ENCODE results near the gene MUC2.

Gene MUC2

DNA sequence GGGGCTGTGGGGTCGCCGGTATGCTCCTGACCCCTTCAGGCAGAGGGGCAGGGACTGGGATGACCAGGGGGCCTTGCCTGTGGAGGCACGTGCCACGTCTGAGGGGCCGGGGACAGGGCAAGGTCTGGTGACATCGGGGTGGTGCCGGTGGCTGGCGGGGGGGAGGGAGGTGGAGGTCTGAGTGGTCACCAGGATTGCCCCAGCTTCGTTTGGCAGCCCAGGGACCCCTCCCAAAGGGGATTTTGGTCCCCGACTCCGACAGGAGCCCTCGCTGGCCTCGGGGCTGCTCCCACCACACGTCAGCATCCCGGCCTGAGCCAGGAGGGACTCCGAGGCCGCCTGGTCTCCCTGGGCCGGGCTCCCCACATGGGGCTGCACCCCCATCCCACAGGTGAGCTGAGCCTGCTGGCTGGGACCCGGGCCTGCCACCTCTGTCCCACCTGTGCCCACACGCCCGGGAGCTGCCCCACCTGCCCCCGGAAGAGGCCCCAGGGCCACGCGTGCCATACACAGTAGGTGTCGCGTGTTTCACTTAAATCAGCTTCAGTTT, 37.1 kb upstream of the MUC2 start:
- DNase-seq: no peak

DNA sequence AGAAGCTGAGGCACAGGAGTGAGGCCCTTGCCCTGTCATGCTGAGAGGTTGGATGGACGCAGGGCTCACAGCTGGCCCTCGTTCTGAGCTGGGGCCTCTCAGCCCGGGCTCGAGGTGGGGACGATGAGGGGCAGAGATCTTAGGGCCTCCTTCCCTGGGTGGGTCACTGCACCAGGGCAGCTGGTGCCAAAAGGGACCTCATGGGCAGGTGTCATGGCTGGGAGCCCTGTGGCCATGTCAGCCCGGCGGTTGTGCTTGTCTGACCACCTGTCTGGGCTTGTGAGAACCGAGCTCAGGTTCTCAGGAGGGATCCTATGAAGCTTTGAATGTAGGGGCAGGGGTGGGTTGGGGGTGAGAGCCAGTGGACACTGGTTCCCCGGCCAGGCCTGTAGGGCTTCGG, 36.3 kb upstream of the MUC2 start:
- DNase-seq: no peak

DNA sequence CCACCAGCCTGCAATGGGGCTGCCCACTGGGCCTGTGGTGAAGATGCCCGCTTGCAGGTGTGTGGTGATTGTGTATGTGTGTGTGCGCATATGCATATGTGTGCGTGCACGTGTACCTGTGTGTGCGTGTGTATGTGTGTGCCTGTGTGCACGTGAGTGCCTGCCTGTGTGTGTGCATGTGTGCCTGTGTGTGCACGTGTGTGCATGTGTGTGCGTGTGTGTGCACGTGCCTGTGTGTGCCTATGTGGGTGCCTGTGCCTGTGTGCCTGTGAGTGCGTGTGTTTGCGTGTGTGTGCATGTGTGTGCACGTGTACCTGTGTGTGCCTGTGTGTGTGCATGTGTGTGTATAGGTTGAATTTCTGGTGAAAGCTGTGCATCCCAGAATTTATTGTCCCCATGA, 35.8 kb upstream of the MUC2 start:
- DNase-seq: no peak

DNA sequence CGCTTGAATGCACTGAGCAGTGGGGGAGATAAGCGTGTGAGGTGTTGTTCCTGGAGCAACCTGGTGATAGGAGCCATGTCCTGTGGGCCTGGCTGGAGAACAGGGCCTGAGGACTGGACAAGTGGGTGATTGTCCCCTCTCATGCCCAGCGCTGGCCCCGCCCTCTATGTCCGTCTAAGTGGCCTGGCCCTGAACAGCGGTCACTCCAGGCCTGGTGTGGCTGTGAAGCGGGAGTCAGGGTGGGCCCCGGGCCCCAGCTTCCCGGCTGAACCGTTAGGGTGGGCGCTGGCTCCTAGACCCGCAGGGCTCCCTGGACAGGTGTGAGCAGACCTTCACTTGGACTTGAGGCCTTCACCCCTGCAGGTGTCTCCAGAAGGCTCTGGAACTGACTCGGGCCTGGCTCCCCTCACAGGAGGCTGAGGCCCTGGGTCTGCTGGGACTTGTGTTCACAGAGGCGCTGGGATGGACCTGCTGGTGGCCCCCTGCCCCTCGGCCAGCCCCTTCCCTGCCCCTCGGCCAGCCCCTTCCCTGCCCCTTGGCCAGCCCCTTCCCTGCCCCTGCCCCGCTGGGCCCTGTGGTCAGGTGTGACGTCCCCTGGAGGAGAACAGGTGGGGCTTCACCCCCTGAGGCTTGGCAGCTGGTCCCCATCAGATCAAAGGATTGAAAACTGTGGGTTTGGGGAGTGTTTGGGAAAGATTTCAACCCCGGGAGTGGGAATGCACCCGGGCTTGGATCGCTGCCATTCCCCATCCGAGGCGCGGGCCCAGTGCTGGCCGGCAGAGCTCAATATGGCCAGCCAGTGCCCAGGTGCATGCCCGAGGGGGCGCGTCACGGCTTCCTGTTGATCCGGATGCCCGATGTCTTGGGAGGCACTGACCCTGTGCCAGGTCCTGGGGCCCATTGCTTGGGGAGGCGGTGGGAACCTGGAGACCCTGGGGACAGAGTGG, 34.9 kb upstream of the MUC2 start:
- DNase-seq: no peak

- no peak for DNase-seq
Observed at GRCh38 chr11:1040428-1041148, 34.1 kb upstream of the MUC2 start.

DNA sequence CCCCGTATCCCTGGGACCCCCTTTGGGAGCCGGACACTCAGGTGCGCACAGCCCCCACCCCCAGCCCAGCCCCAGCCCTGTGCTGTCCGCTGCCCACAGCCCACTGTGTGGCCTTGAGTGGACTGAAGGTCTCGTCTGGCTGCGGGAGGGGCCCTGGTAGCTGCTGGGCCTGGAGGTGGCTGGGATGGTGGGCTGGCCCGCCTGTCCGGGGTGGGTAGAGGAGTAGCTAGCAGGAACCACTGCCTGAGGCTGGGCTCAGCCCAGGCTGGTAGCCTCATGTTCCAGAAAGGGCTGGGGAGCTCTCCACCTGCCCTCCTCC, 33.6 kb upstream of the MUC2 start:
- DNase-seq: no peak

DNA sequence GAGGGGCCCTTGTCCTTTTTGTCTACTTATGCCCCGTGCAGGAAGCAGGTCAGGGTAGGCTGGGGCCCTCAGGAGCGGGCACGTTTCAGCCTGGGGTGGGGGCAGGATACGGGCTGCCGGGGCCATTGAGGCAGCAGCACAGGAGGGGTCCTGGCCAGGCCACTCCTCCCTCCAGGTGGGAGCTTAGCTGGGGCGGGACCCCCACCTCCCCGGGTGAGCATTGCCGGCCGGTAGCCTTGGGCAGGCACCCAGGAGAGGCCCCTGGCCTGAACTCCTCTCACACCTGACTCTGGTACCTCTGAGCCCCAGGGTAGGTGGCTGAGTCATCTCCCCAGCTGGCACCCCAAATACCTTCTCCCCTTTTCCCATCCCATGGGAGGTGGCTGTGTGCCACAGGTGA, 33.2 kb upstream of the MUC2 start:
- no peak for DNase-seq

DNA sequence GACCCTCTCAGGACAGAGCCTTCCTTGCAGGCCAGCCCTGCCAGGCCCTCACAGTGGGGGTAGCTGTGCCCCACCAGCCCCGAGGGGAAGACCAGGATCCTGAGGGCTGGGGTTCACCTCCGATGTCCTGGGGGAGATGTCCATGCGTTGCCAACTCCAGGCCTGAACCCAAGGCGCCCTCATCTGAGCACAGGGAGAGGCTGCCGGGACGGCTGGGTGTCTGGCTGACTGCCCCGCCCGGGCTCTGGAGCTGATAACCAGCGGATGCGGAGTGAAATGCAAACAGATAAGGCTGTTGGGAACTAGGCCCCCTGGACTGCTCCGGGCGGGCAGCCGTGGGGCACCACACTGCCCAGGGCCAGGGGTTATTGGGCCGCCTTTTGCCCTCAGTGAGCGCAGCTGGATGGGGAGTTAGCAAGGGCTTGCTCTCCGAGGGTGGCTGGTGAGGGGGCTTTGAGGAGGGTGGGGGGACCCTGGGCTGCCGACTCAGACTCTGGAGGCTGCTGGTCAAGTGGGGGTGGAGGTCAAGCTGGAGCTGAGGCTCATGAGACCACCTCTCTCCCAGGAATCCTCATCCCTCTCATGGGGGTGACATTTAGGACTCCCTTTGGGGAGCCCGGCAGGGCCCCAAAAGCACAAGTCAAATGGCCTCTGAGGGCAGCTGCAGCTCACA, 32.6 kb upstream of the MUC2 start:
- no peak for DNase-seq

DNA sequence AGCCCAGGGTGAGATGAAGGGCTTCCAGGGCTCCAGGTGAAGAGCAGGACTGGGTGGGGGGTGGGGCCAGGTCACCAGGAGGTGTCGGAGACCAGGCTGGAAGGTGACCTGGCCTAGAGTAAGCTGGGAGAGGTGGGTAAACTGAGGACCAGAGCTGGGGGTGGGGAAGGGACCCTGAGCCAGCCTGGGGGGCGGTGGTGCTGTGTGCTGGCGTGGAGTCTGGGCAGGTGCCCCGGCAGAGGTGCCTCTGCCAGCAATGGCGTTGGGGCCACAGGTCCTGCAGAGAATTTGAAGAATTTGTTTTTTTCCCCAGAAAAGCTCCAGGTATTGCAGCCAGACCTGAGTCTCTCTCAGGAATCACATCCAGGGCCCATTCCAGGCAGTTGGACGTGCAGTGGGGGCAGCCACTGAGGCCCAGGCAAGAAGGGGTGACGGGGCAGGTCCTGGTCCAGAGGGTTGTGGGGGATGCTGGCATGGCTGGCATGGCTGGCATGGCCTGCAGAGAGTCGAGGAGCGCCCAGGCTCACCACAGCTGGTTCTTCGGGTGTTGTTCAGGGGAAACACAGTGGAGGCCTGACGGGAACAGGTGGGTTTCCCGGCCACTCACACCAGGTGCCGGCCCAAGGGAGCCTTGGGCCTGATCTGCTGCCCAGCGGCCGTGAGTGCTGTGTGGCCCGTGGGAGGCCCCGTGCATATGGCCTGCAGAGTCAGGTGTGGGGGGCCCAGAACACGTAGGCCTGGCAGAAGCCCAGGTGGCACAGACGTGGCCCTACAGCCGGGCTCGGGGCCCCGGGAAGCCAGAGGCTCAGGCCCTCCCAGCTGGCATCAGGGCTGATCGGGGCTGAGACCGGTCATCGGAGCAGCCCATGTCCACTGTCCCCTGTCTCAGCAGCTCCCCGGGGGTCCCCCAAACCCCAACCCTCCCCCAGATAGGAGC, 31.8 kb upstream of the MUC2 start:
- no peak for DNase-seq

DNA sequence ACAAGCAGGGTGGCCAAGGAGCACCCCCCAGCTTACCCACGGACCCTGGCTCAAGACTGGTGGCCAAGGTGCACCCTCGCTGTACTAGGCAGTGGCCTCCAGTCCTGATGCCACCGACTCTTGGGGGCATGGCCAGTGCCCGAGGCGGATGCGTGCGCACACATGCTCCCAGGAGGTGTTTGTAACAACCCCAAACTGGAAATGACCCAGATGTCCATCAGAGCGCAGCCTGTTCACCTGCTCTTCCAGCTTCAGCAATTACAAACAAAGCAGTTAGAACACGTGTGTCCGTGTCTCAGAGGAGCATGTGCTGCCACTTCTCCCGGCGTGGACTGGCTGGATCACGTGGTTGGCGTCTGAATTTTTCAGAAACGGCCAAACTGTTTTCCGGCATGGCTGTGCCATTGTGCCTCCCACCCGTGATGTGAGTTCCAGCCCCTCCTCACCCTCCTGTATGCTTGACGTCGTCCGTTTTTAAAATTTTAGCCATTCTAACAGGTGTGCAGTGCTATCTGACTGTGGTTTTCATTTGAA, 31.0 kb upstream of the MUC2 start:
- no peak for DNase-seq

DNA sequence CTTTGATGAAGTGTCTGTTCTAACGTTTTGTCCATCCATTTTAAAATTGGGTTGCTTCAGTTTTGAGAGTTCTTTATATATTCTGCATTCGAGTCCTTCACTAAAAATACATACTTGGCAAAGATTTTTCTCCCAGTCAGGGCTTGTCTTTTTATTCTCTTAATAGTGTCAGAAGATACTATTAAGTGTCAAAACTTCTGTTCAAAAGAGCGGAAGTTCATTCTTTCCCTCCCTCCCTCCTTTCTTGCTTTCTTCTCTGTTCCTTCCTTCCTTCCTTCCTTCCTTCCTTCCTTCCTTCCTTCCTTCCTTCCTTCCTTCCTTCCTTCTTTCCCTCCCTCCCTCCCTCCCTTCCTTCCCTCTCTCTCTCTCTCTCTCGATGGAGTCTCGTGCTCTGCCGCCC, 30.5 kb upstream of the MUC2 start:
- no peak for DNase-seq

GRCh38 chr11:1047595-1048156, 27.0 kb upstream of the MUC2 start:
- DNase-seq: no peak

DNA sequence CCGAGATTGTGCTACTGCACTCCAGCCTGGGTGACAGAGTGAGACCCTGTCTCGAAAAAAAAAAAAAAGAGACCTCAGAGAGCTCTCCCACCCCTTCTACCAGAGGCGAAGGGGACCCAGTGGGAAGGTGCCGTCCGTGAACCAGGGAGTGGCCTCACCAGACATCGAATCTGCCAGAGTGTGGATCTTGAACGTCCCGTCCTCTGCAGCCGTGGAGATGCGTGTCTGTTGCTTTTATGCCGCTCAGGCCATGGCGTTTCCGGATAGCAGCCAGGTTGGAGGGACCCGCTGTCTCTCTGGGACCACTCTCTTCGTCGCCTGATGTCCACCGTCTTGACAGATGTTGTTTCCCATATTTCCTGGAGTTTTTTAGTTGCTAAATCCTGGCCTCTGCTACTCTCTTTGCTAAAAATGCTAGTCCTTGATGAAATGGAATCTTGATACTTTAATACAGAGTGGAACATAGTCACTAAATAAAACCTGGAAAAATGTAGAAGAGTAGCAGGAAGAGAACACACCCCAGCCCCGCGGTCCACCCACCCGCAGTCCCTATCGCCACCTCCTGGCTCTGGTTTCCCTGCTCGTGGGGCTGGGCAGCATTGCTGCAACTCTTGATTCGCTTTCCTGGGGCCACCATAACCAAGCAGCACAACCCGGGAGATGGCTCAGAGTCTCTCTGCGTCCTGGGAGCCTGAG, 26.2 kb upstream of the MUC2 start:
- DNase-seq: no peak

GRCh38 chr11:1049071-1049405, 25.6 kb upstream of the MUC2 start:
- no peak for DNase-seq

DNA sequence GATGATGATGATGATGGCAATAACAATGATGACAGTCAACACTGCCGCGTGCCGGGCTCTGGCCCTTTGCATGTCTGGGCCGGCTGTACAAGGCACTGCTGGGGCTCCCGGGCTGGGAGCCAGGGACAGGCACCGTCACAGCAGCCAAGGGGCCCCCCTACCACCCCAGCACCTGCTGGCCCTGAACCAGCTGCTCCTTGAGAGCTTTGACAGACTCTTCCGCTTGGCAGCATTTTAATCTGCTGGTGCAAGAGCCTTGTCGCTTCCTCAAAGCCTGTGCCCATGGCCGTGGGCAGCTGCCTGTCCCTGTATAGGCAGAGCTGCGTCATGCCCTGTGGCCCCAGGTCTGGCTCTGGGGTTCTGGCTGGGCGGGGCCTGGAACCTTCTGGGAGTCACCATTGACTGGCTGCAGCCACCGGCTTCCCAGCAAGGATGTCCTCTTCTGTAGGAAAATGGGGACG, 25.2 kb upstream of the MUC2 start:
- no peak for DNase-seq

- DNase-seq: no peak
Observed at GRCh38 chr11:1049911-1050580, 24.6 kb upstream of the MUC2 start.

DNA sequence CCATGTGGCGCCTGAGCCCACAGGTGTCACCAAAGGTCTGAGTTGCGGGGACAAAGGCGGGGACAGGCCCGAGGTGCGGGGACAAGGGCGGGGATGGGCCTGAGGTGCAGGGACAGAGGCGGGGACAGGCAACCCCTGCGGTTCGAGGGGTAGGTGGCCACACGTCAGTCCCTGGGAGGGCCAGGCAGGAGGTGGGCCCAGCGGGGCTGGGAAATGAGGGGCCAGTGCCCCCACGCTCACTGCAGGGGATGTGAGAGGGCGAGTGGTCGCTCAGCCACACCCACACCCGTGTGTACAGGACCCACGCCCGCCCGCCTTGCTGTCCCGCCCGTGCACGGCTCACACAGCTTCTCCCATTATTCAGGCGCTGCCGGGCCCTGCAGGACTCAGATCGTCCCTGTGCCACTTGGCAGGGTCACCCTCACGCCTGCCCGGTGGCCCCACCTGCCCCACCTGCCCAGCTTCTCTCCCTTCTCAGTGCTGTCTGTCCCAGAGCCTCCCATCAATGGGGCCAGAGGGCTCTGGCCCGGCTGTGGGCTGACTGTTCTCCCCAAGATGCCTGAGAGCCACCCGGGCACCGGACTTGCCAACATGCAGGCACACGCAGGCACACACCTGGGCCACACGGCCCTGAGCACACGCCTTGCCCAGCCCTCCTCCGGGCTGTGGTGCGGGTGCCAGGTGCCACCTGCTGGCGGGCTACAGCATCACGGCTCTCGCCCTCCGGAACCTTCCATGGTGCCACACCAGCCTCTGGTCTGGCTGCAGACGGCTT, 23.9 kb upstream of the MUC2 start:
- peak; percentile 8 for DNase-seq

- DNase-seq: no peak
Observed at GRCh38 chr11:1051356-1052132, 23.1 kb upstream of the MUC2 start.

All from MV-4-11 (cell line).